ENCODE measurements around the gene LRMDA.

GRCh38 chr10:75709811-75710210, 278.4 kb downstream of the LRMDA start:
- no peak for TF ChIP-seq CTCF (IDR thresholded peaks at IDR 0.05; ENCODE audit: low read depth, low read length)
- no peak for TF ChIP-seq EZH2phosphoT487 (IDR thresholded peaks at IDR 0.05; ENCODE audit: low read depth)

Data from OCI-LY3 (cell line).